ENCODE measurements around the gene H2BK1. TPM values are rescaled to one million over a fixed set of nuclear protein-coding genes. Genes with fewer than 3 reads are reported as not detected.

The H2BK1 gene
- total and polyA plus RNA-seq, 11 donors, result not detected

- TF ChIP-seq CTCF (IDR thresholded peaks at IDR 0.05) (no peak), POLR2A (IDR thresholded peaks at IDR 0.05) (no peak)
- no peak for DNase-seq
- Histone ChIP-seq H3K36me3 (peaks cover 0 to 82% (median 71%) of the 10 kb centered on the region in 9 donors), H3K4me1 (peaks cover 0 to 38% (median 10%) of the 10 kb centered on the region in 12 donors), H3K27ac (no peak overlapping the region), H3K27me3 (no peaks in the 10 kb centered on the region), H3K4me3 (no peak overlapping the region), H3K9me3 (no peaks in the 10 kb centered on the region)
- intact Hi-C loops (cut with DNase I), result no loop called here
- WGBS, 4 donors, result 80 to 85% (median 81%) methylated on average over 25 of the region's 25 CpGs
- no peak for ATAC-seq
Measured at GRCh38 chr7:151238924-151239836, 28.9 kb upstream of the H2BK1 start.

GRCh38 chr7:151238190-151238810, 28.0 kb upstream of the H2BK1 start:
- intact Hi-C loops (cut with DNase I), result no loop called here
- no peak for ATAC-seq
- Histone ChIP-seq H3K4me1 (peaks cover 0 to 38% (median 11%) of the 10 kb centered on the region in 12 donors), H3K4me3 (no peak overlapping the region), H3K27me3 (no peaks in the 10 kb centered on the region), H3K36me3 (peaks cover 0 to 84% (median 71%) of the 10 kb centered on the region in 9 donors), H3K9me3 (no peaks in the 10 kb centered on the region), H3K27ac (no peak overlapping the region)
- no peak for DNase-seq
- 79 to 82% (median 81%) methylated on average over 11 to 17 of the region's 17 CpGs for WGBS, 4 donors
- TF ChIP-seq CTCF (IDR thresholded peaks at IDR 0.05) (no peak), POLR2A (IDR thresholded peaks at IDR 0.05) (no peak)

DNA sequence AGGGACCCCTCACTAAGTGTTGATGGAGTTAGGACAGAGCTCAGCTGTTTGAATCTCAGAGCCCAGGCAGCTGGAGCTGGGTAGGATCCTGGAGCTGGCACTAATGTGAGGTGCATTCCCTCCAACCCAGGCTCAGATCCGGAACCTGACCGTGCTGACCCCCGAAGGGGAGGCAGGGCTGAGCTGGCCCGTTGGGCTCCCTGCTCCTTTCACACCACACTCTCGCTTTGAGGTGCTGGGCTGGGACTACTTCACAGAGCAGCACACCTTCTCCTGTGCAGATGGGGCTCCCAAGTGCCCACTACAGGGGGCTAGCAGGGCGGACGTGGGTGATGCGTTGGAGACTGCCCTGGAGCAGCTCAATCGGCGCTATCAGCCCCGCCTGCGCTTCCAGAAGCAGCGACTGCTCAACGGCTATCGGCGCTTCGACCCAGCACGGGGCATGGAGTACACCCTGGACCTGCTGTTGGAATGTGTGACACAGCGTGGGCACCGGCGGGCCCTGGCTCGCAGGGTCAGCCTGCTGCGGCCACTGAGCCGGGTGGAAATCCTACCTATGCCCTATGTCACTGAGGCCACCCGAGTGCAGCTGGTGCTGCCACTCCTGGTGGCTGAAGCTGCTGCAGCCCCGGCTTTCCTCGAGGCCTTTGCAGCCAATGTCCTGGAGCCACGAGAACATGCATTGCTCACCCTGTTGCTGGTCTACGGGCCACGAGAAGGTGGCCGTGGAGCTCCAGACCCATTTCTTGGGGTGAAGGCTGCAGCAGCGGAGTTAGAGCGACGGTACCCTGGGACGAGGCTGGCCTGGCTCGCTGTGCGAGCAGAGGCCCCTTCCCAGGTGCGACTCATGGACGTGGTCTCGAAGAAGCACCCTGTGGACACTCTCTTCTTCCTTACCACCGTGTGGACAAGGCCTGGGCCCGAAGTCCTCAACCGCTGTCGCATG, 27.2 kb upstream of the H2BK1 start:
- TF ChIP-seq CTCF (IDR thresholded peaks at IDR 0.05), result no peak
- TF ChIP-seq POLR2A (IDR thresholded peaks at IDR 0.05), result no peak
- intact Hi-C loops (cut with DNase I), result no loop called here
- Histone ChIP-seq H3K27me3 (no peaks in the 10 kb centered on the region), H3K4me3 (no peak overlapping the region), H3K27ac (no peak overlapping the region), H3K4me1 (peaks cover 0 to 41% (median 15%) of the 10 kb centered on the region in 12 donors), H3K9me3 (no peaks in the 10 kb centered on the region), H3K36me3 (peaks cover 0 to 84% (median 70%) of the 10 kb centered on the region in 9 donors)
- 83 to 86% (median 84%) methylated on average over 30 to 44 of the region's 44 CpGs for WGBS, 4 donors
- ATAC-seq, result no peak
- no peak for DNase-seq

Data from heart left ventricle (tissue), 16 donors.